Measurements from ENCODE around the gene GPR107. TPM values are rescaled to one million over a fixed set of nuclear protein-coding genes. Genes with fewer than 3 reads are reported as not detected.

Gene GPR107
- total RNA-seq, 4 donors from 2014 or later: 20.7 to 27.7 (median 25.6) TPM

GRCh38 chr9:130106860-130107233, 53.1 kb downstream of the GPR107 start:
- TF ChIP-seq, protein P1, sequence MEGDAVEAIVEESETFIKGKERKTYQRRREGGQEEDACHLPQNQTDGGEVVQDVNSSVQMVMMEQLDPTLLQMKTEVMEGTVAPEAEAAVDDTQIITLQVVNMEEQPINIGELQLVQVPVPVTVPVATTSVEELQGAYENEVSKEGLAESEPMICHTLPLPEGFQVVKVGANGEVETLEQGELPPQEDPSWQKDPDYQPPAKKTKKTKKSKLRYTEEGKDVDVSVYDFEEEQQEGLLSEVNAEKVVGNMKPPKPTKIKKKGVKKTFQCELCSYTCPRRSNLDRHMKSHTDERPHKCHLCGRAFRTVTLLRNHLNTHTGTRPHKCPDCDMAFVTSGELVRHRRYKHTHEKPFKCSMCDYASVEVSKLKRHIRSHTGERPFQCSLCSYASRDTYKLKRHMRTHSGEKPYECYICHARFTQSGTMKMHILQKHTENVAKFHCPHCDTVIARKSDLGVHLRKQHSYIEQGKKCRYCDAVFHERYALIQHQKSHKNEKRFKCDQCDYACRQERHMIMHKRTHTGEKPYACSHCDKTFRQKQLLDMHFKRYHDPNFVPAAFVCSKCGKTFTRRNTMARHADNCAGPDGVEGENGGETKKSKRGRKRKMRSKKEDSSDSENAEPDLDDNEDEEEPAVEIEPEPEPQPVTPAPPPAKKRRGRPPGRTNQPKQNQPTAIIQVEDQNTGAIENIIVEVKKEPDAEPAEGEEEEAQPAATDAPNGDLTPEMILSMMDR (IDR thresholded peaks at IDR 0.05; ENCODE audit: low read depth): no peak

DNA sequence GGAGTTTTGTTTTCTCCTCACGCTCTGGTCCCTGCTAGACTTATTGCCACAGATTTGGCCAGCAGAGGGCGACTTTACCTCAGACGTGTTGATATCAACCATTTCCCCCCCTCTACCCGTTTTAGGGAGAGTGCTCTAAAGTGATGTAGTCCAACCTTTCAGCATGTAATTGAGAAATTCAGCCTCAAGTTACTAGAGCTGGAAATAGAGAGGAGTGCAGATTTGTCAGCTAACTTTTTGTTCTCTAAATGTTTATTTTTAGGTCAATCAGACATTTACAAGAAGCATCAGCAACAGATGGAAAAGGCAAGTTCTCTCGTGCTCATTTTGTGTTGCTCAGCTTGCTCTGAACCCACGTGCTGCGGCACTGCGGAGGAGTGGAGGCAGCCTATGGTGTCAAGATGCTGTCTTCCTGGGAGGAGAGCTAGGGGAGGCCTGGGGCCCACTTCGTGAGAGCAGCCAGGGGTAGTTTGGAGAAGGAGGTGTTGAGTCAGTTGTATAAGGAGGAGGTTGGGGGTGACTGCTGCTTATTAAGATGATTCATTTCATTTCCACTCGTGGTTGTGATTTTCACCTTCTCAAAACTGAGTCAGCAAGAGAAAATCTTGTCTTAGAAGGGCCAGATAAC, 53.6 kb downstream of the GPR107 start:
- TF ChIP-seq, protein P1 (IDR thresholded peaks at IDR 0.05; ENCODE audit: low read depth): no peak

DNA sequence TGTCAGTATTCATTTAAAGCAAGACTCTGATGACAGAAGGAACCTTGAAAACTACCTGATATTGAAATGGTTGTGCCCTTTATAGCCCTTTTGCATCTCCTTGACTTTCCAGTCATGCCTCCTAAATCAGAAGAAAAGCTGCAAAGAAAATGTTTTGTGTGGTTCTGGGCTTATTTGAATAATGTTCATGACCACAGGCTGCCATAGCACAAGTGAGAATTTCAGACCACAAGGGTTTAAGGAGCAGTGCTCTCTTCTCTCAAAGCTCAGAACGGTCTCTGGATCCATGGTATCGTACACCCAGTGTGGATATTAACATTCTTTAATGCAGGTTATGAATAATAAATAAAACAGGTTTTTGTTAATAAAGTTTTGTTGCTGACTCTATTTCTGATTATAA, 54.2 kb downstream of the GPR107 start:
- TF ChIP-seq, protein P1 (IDR thresholded peaks at IDR 0.05; ENCODE audit: low read depth): no peak

- TF ChIP-seq, protein P1 (IDR thresholded peaks at IDR 0.05; ENCODE audit: low read depth): no peak
Observed at GRCh38 chr9:130110166-130110565, 56.5 kb downstream of the GPR107 start.

DNA sequence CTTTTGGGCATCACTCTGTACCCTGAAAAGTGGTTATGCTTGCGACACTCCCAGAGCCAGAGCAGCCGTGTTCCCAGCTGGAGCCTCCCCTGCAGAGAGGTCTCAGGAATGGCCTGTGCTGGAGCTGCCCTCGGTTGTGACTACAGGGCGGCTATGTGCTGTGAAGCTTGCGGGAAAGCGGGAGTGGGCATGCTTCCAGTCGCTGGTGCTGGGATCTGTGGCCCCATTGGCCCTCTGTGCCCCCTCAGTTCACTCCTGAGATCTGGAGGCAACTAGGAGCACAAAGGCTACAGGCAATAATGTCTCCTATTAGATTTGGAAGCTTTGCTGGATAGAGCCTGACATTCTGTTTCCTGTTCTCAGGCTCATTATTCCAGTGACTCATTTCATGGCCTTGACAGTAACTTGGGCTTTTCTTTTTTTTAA, 56.9 kb downstream of the GPR107 start:
- TF ChIP-seq, protein P1 (IDR thresholded peaks at IDR 0.05; ENCODE audit: low read depth): no peak

- TF ChIP-seq, protein P1 (IDR thresholded peaks at IDR 0.05; ENCODE audit: low read depth): no peak
Observed at GRCh38 chr9:130111786-130112537, 58.3 kb downstream of the GPR107 start.

DNA sequence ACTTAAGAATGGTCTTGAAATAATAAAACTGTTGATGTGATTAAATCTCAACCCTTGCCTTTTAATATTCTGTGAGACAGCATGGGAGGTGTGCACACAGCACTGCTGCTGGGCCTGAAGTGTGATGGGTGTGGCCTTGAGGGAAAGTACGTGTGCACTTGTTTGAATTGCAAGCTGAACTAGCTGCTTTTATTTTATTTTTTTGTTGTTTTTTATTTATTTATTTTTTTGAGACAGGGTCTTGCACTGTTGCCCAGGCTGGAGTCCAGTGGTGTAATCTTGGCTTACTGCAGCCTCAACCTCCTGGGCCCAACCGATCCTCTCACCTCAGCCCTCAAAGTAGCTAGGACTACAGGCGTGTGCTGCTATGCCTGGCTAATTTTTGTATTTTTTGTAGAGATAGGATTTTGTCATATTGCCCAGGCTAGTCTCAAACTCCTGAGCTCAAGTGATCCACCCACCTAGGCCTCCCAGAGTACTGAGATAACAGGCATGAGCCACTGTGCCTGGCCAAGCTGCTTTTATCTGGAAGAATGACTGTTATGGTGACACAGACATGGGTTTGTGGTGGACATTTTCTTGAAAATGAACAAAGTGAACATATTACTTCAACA, 58.9 kb downstream of the GPR107 start:
- TF ChIP-seq, protein P1 (IDR thresholded peaks at IDR 0.05; ENCODE audit: low read depth): no peak

All from subcutaneous adipose tissue (tissue), 4 donors.